Measurements from ENCODE around the gene MGME1.

Gene MGME1

DNA sequence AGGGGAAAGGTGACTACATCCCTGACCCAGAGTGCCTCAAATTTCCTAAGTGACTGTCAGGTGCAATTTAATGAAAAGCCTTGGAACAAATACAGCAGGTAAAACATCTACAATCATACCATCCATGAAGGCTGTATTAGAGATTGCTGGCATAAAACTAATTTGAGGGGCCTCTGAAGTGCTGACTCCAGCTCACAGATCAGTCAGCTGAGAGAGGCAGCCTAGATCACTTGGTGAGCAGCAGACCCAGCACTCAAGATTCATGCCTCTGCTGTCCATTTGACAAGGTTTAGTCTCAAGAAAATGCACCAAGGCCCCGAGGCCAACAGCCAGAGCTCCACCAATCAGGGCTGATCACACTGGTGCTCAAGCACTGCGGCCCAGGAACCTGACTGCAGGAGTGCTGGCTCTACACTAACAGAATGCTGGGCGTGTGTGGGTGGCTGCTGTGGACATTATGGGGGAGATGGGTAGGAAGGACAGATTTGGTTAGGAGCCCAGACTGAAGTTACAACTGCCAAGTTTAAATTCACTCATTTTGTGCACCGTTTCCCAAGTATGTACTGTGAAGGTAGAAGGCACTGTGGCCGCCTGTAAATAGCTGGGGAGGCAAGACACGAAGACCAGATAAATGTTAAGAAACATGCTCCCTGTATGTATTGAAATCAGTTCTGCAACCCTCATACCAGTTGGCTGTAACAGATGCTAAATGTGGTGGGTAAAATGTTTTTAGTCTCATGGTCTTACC lies 28.4 kb upstream of the MGME1 start:
- in situ Hi-C loops (cut with MboI; ENCODE audit: low sequenced_read_pairs, unreplicated experiment) = no loop called here
- no peak for DNase-seq (ENCODE audit: low spot score)
- TF ChIP-seq, protein P1, sequence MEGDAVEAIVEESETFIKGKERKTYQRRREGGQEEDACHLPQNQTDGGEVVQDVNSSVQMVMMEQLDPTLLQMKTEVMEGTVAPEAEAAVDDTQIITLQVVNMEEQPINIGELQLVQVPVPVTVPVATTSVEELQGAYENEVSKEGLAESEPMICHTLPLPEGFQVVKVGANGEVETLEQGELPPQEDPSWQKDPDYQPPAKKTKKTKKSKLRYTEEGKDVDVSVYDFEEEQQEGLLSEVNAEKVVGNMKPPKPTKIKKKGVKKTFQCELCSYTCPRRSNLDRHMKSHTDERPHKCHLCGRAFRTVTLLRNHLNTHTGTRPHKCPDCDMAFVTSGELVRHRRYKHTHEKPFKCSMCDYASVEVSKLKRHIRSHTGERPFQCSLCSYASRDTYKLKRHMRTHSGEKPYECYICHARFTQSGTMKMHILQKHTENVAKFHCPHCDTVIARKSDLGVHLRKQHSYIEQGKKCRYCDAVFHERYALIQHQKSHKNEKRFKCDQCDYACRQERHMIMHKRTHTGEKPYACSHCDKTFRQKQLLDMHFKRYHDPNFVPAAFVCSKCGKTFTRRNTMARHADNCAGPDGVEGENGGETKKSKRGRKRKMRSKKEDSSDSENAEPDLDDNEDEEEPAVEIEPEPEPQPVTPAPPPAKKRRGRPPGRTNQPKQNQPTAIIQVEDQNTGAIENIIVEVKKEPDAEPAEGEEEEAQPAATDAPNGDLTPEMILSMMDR (IDR thresholded peaks at IDR 0.05; ENCODE audit: borderline replicate concordance, control extremely low read depth, extremely low read depth, insufficient read depth, missing control alignments) = no peak

DNA sequence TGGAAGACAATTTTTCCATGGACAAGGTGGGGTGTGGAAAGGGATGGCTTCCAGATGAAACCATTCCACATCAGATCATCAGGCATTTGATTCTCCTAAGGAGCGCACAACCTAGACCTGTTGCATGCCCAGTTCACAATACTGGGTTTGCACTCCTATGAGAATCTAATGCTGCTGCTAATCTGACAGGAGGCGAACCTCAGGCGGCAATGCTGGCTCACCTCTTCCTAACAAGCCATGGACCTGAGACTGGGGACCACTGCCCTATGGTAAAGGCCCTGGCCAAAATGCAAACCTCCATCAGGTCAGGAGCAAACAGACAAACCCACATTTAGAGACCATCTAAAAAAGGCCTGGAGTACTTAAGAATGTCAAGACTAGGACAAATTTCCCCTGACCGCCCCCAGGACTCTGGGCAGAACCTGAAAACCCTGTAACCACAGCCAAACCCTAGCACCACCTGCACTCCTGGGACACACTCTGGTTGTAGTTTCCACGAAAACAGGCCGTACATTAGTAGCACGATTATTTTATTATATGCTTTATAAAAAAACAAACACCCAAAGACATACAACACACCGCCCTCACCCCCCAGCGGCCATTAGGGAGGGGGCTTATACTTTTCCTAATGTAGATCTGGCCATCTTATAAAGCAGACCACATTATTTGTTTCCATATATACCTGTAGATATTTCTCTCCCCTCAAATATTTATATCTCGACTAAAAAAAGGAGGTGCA lies 27.6 kb upstream of the MGME1 start:
- in situ Hi-C loops (cut with MboI; ENCODE audit: low sequenced_read_pairs, unreplicated experiment) = no loop called here
- no peak for DNase-seq (ENCODE audit: low spot score)
- TF ChIP-seq, protein P1 (IDR thresholded peaks at IDR 0.05; ENCODE audit: borderline replicate concordance, control extremely low read depth, extremely low read depth, insufficient read depth, missing control alignments) = no peak

DNA sequence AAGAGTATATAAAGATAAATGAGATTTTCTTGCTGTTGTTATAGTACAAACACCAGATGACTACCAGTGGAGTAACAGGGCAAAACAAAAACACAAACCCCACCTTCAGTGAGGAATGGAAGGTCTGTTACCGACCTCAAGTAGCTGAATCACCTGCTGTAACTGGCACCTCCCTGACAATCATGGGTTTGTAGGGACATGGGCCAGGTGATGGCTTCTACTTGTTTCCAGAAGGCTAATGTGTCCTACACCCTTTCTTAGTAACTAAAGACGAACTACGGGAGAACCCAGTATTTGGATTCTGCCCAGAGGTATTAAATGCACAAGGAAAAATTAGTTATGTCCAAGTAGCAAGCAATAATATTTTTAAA lies 27.0 kb upstream of the MGME1 start:
- TF ChIP-seq, protein P1 (IDR thresholded peaks at IDR 0.05; ENCODE audit: borderline replicate concordance, control extremely low read depth, extremely low read depth, insufficient read depth, missing control alignments) = no peak
- in situ Hi-C loops (cut with MboI; ENCODE audit: low sequenced_read_pairs, unreplicated experiment) = no loop called here
- DNase-seq (ENCODE audit: low spot score) = no peak

DNA sequence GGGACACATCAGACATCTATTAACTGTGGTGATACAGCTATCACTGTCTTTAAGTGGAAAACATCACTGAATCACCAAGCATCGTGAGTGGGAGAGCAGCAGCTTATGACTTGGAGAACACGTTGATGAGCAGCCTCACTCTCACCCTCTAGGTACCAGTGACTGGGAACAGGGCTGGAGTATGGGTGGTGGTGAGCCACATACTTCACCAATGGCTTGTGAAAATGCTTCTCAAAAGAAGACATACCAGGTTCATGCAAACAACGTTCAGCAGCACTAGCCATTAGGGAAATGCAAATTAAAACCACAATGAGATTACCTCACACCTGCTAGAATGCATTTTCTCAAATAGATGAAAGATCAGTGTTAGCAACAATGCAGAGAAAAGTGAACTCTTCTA lies 25.5 kb upstream of the MGME1 start:
- no peak for DNase-seq (ENCODE audit: low spot score)
- in situ Hi-C loops (cut with MboI; ENCODE audit: low sequenced_read_pairs, unreplicated experiment) = no loop called here
- TF ChIP-seq, protein P1 (IDR thresholded peaks at IDR 0.05; ENCODE audit: borderline replicate concordance, control extremely low read depth, extremely low read depth, insufficient read depth, missing control alignments) = no peak

DNA sequence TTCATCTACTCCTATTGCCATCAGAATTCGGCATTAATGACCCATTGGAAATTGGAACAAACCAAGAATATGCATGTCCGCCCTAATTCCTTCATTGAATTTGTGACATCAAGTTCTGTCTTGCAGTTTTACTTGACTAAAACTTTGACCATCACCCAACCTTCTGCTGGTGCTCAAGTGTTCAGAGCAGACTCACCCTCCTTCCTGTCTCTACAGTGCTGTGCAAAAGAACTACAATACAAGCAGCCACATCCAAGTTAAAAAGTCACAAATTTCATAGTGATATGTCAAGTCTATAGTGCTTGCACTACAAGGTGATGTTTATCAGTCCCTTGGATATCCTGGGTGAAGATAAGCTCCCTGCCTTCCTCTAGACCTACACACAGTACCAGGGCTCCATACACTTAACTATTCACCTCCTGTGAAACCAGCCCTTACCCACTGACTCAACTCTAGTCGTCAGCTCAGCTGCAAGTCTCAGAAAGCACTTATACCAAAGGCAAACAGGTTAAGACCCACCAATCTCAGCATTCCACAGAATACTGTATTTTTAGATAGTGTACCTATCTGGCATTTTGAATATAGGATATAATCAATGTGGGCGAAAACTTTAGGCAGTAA lies 23.9 kb upstream of the MGME1 start:
- DNase-seq (ENCODE audit: low spot score) = no peak
- in situ Hi-C loops (cut with MboI; ENCODE audit: low sequenced_read_pairs, unreplicated experiment) = no loop called here
- TF ChIP-seq, protein P1 (IDR thresholded peaks at IDR 0.05; ENCODE audit: borderline replicate concordance, control extremely low read depth, extremely low read depth, insufficient read depth, missing control alignments) = no peak

DNA sequence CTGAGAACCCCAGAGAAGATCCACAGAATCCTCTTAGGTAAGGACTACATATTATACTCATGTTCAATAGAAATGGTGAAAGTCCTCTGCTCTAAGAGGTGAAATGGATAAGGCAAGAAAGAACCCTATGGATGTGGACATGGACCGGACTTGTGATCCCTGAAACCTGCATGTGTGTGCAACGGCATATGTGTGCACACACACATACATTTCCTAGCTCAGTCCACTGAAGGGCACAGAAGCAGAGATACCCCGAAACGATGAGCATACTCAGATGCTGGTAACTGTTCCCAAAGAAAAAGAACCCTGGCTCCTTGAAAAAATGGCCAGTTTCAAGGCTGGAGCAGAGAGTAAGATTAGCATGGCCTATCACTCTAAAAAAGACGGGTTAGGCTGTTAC lies 22.8 kb upstream of the MGME1 start:
- no peak for DNase-seq (ENCODE audit: low spot score)
- in situ Hi-C loops (cut with MboI; ENCODE audit: low sequenced_read_pairs, unreplicated experiment) = no loop called here
- TF ChIP-seq, protein P1 (IDR thresholded peaks at IDR 0.05; ENCODE audit: borderline replicate concordance, control extremely low read depth, extremely low read depth, insufficient read depth, missing control alignments) = no peak
